SU-DHL-6 (cell line): Measurements from ENCODE around the gene SSC5D.

Experiments used
- H2AFZ ChIP-seq: fragments of 200-600 bp; sonication (generic); 2 replicates; pipeline ENCODE4 v1.6.1; 2014; ENCODE audit warnings: low read depth, mild to moderate bottlenecking, moderate library complexity, mixed read lengths, antibody characterized with exemption, low read length; ENCODE audit not compliant: severe bottlenecking
- H3F3A ChIP-seq: fragments of 200-600 bp; shearing (Covaris generic); 2 replicates; pipeline ENCODE4 v1.6.0; 2016; ENCODE audit warnings: antibody characterized with exemption, mild to moderate bottlenecking; ENCODE audit not compliant: insufficient read depth
- H3K27ac ChIP-seq: fragments of 200-600 bp; sonication (generic); 2 replicates; pipeline ENCODE4 v1.5.1; 2016; ENCODE audit warnings: low read depth, mild to moderate bottlenecking, low read length, moderate library complexity, mixed read lengths
- H3K27me3 ChIP-seq: fragments of 200-600 bp; sonication (generic), shearing (Covaris generic); 2 replicates; pipeline ENCODE4 v1.6.0; 2014; ENCODE audit warnings: mild to moderate bottlenecking, low read length
- H3K36me3 ChIP-seq: fragments of 200-600 bp; sonication (generic); 2 replicates; pipeline ENCODE4 v1.6.1; 2014; ENCODE audit warnings: mild to moderate bottlenecking, low read length, mixed read lengths
- H3K4me2 ChIP-seq: fragments of 300-600, 200-600 bp; shearing (Covaris generic), sonication (generic); 2 replicates; pipeline ENCODE4 v1.6.0; 2014; ENCODE audit warnings: low read length, low read depth, mild to moderate bottlenecking; ENCODE audit not compliant: poor library complexity, severe bottlenecking
- H3K4me3 ChIP-seq: fragments of 200-600 bp; sonication (generic); 2 replicates; pipeline ENCODE4 v1.5.1; 2014; ENCODE audit warnings: antibody characterized with exemption, low read length, mild to moderate bottlenecking, mixed read lengths; ENCODE audit not compliant: insufficient read depth, poor library complexity, severe bottlenecking
- H3K79me2 ChIP-seq: fragments of 200-600 bp; sonication (generic); 2 replicates; pipeline ENCODE4 v1.6.1; 2014; ENCODE audit warnings: mild to moderate bottlenecking, low read length, moderate library complexity; ENCODE audit not compliant: insufficient read depth
- H3K9ac ChIP-seq: fragments of 200-600 bp; sonication (generic); 2 replicates; pipeline ENCODE4 v1.7.0; 2014; ENCODE audit warnings: mild to moderate bottlenecking, low read length
- H3K9me2 ChIP-seq: fragments of 200-600 bp; sonication (generic); replicated peaks from 2 replicates; pipeline ENCODE4 v1.6.1; 2014; ENCODE audit warnings: low read length; ENCODE audit not compliant: insufficient read depth
- H3K9me3 ChIP-seq: fragments of 200-600 bp; sonication (generic); 2 replicates; pipeline ENCODE4 v1.6.1; 2014; ENCODE audit warnings: low read length, mixed read lengths; ENCODE audit not compliant: insufficient read depth
- H4K20me1 ChIP-seq: fragments of 200-600 bp; sonication (generic); 2 replicates; pipeline ENCODE4 v1.6.1; 2014; ENCODE audit warnings: low read depth, mild to moderate bottlenecking, antibody characterized with exemption, low read length, moderate library complexity, mixed read lengths
- CTCF ChIP-seq: fragments of 200-600 bp; sonication (generic); IDR thresholded peaks from one replicate; pipeline ENCODE4 v1.5.1; 2017; ENCODE audit warnings: antibody characterized with exemption, mild to moderate bottlenecking, low read length, moderate library complexity; ENCODE audit not compliant: insufficient read depth, poor library complexity, severe bottlenecking
- EZH2phosphoT487 ChIP-seq: fragments of 200-600 bp; sonication (generic), shearing (Covaris generic); conservative IDR thresholded peaks from 2 replicates; pipeline ENCODE4 v1.6.1; 2018; ENCODE audit warnings: mild to moderate bottlenecking, antibody characterized with exemption, low read length, moderate library complexity, mixed read lengths

The SSC5D gene

GRCh38 chr19:55538132-55538531 lies 49.9 kb downstream of the SSC5D start:
- H3F3A ChIP-seq: no peaks in the 10 kb centered on the region
- H3K36me3 ChIP-seq: no peaks in the 10 kb centered on the region
- H2AFZ ChIP-seq: no peak overlapping the region
- H4K20me1 ChIP-seq: no peaks in the 10 kb centered on the region
- no peak overlapping the region for H3K27ac ChIP-seq
- H3K9me2 ChIP-seq: no peaks in the 10 kb centered on the region
- H3K9me3 ChIP-seq: no peaks in the 10 kb centered on the region
- TF ChIP-seq EZH2phosphoT487 (no peak), CTCF (no peak)
- H3K4me3 ChIP-seq: no peak overlapping the region
- no peaks in the 10 kb centered on the region for H3K79me2 ChIP-seq
- H3K4me2 ChIP-seq: no peak overlapping the region
- no peaks in the 10 kb centered on the region for H3K27me3 ChIP-seq
- H3K9ac ChIP-seq: no peak overlapping the region

- H3K4me2 ChIP-seq: no peak overlapping the region
- H3K9ac ChIP-seq: no peak overlapping the region
- H3K9me3 ChIP-seq: no peaks in the 10 kb centered on the region
- no peaks in the 10 kb centered on the region for H3K79me2 ChIP-seq
- no peaks in the 10 kb centered on the region for H3K36me3 ChIP-seq
- H3K9me2 ChIP-seq: no peaks in the 10 kb centered on the region
- no peaks in the 10 kb centered on the region for H4K20me1 ChIP-seq
- H2AFZ ChIP-seq: no peak overlapping the region
- no peak overlapping the region for H3K4me3 ChIP-seq
- H3K27me3 ChIP-seq: no peaks in the 10 kb centered on the region
- TF ChIP-seq CTCF (no peak), EZH2phosphoT487 (no peak)
- no peak overlapping the region for H3K27ac ChIP-seq
- no peaks in the 10 kb centered on the region for H3F3A ChIP-seq
Observed at GRCh38 chr19:55539090-55539984, 51.1 kb downstream of the SSC5D start.

GRCh38 chr19:55540619-55541018 lies 52.4 kb downstream of the SSC5D start:
- no peaks in the 10 kb centered on the region for H3K79me2 ChIP-seq
- no peak overlapping the region for H3K27ac ChIP-seq
- H3K9ac ChIP-seq: no peak overlapping the region
- no peak overlapping the region for H3K4me3 ChIP-seq
- no peaks in the 10 kb centered on the region for H3K27me3 ChIP-seq
- H2AFZ ChIP-seq: no peak overlapping the region
- H3K9me2 ChIP-seq: no peaks in the 10 kb centered on the region
- no peaks in the 10 kb centered on the region for H3K9me3 ChIP-seq
- TF ChIP-seq EZH2phosphoT487 (no peak), CTCF (no peak)
- no peaks in the 10 kb centered on the region for H4K20me1 ChIP-seq
- H3K36me3 ChIP-seq: no peaks in the 10 kb centered on the region
- no peaks in the 10 kb centered on the region for H3F3A ChIP-seq
- H3K4me2 ChIP-seq: no peak overlapping the region
